ENCODE results near the gene TACR1.

TACR1 gene

GRCh38 chr2:75003773-75004172, 195.5 kb downstream of the TACR1 start:
- TF ChIP-seq ZNF384 (IDR thresholded peaks at IDR 0.05) (no peak), CTBP1 (IDR thresholded peaks at IDR 0.05; ENCODE audit: borderline replicate concordance) (no peak), NFRKB (IDR thresholded peaks at IDR 0.05) (no peak), FOXA1 (IDR thresholded peaks at IDR 0.05) (no peak), BHLHE40 (IDR thresholded peaks at IDR 0.05; ENCODE audit: borderline replicate concordance) (no peak)
- ChIA-PET POLR2A (no interaction called here), CTCF (interaction anchor here (0.8 kb wide), 1 partner anchor 1340 kb away, joined by 4 read pairs; no protein-coding TSS in a partner anchor)
- no peak for DNase-seq (ENCODE audit: extremely low spot score)

- TF ChIP-seq CTBP1 (IDR thresholded peaks at IDR 0.05; ENCODE audit: borderline replicate concordance) (no peak), HDGF (IDR thresholded peaks at IDR 0.05; ENCODE audit: borderline replicate concordance) (no peak), LEF1 (IDR thresholded peaks at IDR 0.05; ENCODE audit: borderline replicate concordance) (no peak), ARNT (IDR thresholded peaks at IDR 0.05) (no peak), ELF4 (IDR thresholded peaks at IDR 0.05) (no peak), TARDBP (IDR thresholded peaks at IDR 0.05) (no peak), ZNF384 (IDR thresholded peaks at IDR 0.05) (no peak), SUZ12 (IDR thresholded peaks at IDR 0.05) (no peak)
- POLR2A ChIA-PET: no interaction called here
- CTCF ChIA-PET: interaction anchor here (0.8 kb wide), 1 partner anchor 1340 kb away, joined by 4 read pairs; no protein-coding TSS in a partner anchor
- no peak for DNase-seq (ENCODE audit: extremely low spot score)
These were observed 196.0 kb downstream of the TACR1 start for GRCh38 chr2:75003276-75003675.

- DNase-seq (ENCODE audit: extremely low spot score): no peak
- POLR2A ChIA-PET: no interaction called here
- CTCF ChIA-PET: no interaction called here
- no peak for TF ChIP-seq CTBP1 (IDR thresholded peaks at IDR 0.05; ENCODE audit: borderline replicate concordance)
- TF ChIP-seq PKNOX1 (IDR thresholded peaks at IDR 0.05): no peak
These were observed 197.3 kb downstream of the TACR1 start for GRCh38 chr2:75002007-75002406.

GRCh38 chr2:74999468-74999867, 199.9 kb downstream of the TACR1 start:
- TF ChIP-seq HDGF (IDR thresholded peaks at IDR 0.05; ENCODE audit: borderline replicate concordance): no peak
- no peak for TF ChIP-seq CTBP1 (IDR thresholded peaks at IDR 0.05; ENCODE audit: borderline replicate concordance)
- no peak for TF ChIP-seq NFRKB (IDR thresholded peaks at IDR 0.05)
- TF ChIP-seq ARNT (IDR thresholded peaks at IDR 0.05): no peak
- no peak for TF ChIP-seq L3MBTL2 (conservative IDR thresholded peaks at IDR 0.05)
- TF ChIP-seq BHLHE40 (IDR thresholded peaks at IDR 0.05; ENCODE audit: borderline replicate concordance): no peak
- no peak for TF ChIP-seq SP1 (IDR thresholded peaks at IDR 0.05)
- no peak for TF ChIP-seq LEF1 (IDR thresholded peaks at IDR 0.05; ENCODE audit: borderline replicate concordance)
- TF ChIP-seq ELF4 (IDR thresholded peaks at IDR 0.05): no peak
- TF ChIP-seq TARDBP (IDR thresholded peaks at IDR 0.05): no peak
- no peak for TF ChIP-seq FOXM1 (IDR thresholded peaks at IDR 0.05; ENCODE audit: borderline replicate concordance)

More at GRCh38 chr2:74999468-74999867, 199.9 kb downstream of the TACR1 start:
- POLR2A ChIA-PET: no interaction called here
- CTCF ChIA-PET: no interaction called here
- DNase-seq (ENCODE audit: extremely low spot score): no peak
